ENCODE measurements around the gene FZR1.

FZR1 gene

DNA sequence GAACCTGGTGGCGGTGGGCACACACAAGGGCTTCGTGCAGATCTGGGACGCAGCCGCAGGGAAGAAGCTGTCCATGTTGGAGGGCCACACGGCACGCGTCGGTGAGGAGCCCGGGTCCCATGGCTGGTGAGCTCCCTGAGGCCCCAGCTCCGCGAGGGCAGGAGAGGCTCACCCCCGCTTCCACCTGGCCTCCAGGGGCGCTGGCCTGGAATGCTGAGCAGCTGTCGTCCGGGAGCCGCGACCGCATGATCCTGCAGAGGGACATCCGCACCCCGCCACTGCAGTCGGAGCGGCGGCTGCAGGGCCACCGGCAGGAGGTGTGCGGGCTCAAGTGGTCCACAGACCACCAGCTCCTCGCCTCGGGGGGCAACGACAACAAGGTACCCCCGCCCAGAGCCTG, 25.6 kb downstream of the FZR1 start:
- TF ChIP-seq CTCF (IDR thresholded peaks at IDR 0.05; ENCODE audit: insufficient read depth, missing control alignments) = no peak
- DNase-seq (ENCODE audit: insufficient read length, low spot score) = no peak
- FAIRE-seq = no peak

DNA sequence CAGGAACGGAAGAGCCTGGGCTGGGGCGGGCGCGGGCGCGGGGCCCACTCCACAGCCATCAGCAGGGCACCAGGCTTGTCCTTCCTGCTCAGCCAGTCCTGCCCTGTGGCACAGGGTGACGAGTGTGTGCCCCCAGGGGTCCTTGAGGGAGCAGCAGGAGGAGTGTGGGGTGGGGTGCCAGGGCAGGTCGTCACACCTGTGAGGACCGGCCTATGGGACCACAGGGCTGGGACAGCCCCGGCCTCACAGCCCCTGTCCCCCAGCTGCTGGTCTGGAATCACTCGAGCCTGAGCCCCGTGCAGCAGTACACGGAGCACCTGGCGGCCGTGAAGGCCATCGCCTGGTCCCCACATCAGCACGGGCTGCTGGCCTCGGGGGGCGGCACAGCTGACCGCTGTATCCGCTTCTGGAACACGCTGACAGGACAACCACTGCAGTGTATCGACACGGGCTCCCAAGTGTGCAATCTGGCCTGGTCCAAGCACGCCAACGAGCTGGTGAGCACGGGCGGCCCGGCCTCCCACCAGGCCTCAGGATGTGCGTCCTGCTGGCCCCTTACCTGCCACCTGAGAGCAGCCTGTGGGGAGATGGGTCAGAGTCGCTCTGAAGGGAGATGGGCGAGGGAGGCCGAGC, 26.2 kb downstream of the FZR1 start:
- no peak for FAIRE-seq
- DNase-seq (ENCODE audit: insufficient read length, low spot score) = no peak
- no peak for TF ChIP-seq CTCF (IDR thresholded peaks at IDR 0.05; ENCODE audit: insufficient read depth, missing control alignments)

- DNase-seq (ENCODE audit: insufficient read length, low spot score) (no peak), FAIRE-seq (no peak)
- no peak for TF ChIP-seq CTCF (IDR thresholded peaks at IDR 0.05; ENCODE audit: insufficient read depth, missing control alignments)
Measured at GRCh38 chr19:3533033-3533432, 26.9 kb downstream of the FZR1 start.

- DNase-seq (ENCODE audit: insufficient read length, low spot score) (no peak), FAIRE-seq (no peak)
- TF ChIP-seq CTCF (IDR thresholded peaks at IDR 0.05; ENCODE audit: insufficient read depth, missing control alignments) = no peak
Measured at GRCh38 chr19:3533563-3534216, 27.6 kb downstream of the FZR1 start.

DNA sequence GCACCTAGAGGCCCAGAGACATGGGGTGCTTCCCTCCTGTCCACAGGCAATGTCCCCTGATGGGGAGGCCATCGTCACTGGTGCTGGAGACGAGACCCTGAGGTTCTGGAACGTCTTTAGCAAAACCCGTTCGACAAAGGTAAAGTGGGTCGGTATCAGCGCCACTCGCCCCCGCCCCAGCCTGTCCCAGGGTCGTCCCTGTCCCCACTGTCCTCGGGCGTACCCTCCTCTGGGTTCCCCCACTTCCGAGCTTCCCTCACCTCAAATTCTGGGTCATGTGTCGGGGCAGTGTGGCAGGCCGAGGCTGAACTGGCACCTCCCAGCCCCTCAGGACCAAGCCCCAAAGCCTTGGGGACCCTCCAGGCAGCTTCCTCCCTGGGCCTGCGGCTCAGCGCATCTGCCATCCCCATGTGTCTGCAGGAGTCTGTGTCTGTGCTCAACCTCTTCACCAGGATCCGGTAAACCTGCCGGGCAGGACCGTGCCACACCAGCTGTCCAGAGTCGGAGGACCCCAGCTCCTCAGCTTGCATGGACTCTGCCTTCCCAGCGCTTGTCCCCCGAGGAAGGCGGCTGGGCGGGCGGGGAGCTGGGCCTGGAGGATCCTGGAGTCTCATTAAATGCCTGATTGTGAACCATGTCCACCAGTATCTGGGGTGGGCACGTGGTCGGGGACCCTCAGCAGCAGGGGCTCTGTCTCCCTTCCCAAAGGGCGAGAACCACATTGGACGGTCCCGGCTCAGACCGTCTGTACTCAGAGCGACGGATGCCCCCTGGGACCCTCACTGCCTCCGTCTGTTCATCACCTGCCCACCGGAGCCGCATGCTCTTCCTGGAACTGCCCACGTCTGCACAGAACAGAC, 28.5 kb downstream of the FZR1 start:
- FAIRE-seq (no peak), DNase-seq (ENCODE audit: insufficient read length, low spot score) (no peak)
- TF ChIP-seq CTCF (IDR thresholded peaks at IDR 0.05; ENCODE audit: insufficient read depth, missing control alignments) = no peak

DNA sequence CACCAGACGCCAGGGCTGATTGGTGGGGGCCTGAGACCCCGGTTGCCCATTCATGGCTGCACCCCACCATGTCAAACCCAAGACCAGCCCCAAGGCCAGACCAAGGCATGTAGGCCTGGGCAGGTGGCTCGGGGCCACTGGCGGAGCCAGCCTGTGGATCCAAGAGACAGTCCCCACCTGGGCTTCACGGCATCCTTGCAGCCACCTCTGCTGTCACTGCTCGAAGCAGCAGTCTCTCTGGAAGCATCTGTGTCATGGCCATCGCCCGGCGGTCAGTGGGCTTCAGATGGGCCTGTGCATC, 29.1 kb downstream of the FZR1 start:
- TF ChIP-seq CTCF (IDR thresholded peaks at IDR 0.05; ENCODE audit: insufficient read depth, missing control alignments) = no peak
- DNase-seq (ENCODE audit: insufficient read length, low spot score) (no peak), FAIRE-seq (no peak)

- FAIRE-seq (no peak), DNase-seq (ENCODE audit: insufficient read length, low spot score) (no peak)
- no peak for TF ChIP-seq CTCF (IDR thresholded peaks at IDR 0.05; ENCODE audit: insufficient read depth, missing control alignments)
Measured at GRCh38 chr19:3535563-3535965, 29.5 kb downstream of the FZR1 start.
